Caki2 (cell line): ENCODE data around the gene CAP2. TPM values are rescaled to one million over a fixed set of nuclear protein-coding genes. Genes with fewer than 3 reads are reported as not detected.

Experiments
- DNase-seq: peaks from one replicate; pipeline ENCODE4 v3.0.0-alpha.2; 2015; ENCODE audit warnings: low read depth
- in situ Hi-C: cut with HindIII; loops from 2 replicates; pipeline ENCODE4 v1.10.0; 2016; ENCODE audit warnings: low sequenced_read_pairs, low pct_unique_long_range_greater_than_20kb, mixed read lengths
- total RNA-seq: library from RNA; depleted of rRNA; stranded (reverse); fragments of >200 nt; shearing (Covaris generic); gene quantifications from 2 replicates; pipeline ENCODE4 v1.2.3, GENCODE V29; 2014; ENCODE audit warnings: low replicate concordance

CAP2 gene
- total RNA-seq, 1 experiment from 2014 or later: 16.5 TPM

DNA sequence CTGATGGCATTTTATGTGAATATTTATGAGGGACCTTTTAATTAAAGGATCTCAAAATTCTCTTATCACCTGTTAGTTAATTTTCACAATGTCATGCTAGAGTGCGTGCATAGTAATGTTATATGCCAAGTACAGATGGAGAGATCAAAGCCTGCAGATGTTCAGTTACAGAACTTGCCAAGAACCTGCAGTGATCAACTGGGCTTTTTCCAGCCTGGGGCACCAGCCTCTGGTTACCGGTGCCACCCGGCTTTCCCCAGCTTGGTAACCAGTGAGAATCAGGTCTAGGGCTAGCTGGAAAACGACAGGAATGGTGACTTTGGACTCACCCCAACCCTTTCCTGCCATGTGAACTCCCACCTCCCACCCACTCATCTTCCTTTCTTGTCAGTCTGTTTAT, 91.8 kb downstream of the CAP2 start:
- in situ Hi-C loops: no loop called here
- no peak for DNase-seq

DNA sequence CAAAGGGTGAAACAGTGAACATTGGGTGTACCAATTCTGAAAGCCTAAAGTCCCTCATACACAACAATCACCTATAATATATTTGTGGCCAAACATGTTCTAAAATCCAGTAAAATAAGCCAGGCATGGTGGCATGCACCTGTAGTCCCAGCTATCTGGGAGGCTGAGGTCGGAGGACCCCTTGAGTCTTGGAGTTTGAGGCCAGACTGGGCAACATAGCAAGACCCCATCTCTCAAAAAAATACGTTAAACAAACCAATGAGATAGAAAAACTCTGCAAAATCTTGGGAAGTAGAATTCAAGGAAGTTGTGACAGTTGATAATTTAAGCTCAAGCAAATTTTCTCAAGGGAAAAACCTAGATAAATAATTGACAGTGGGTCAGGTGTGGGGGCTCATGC, 92.6 kb downstream of the CAP2 start:
- DNase-seq: no peak
- in situ Hi-C loops: no loop called here

DNA sequence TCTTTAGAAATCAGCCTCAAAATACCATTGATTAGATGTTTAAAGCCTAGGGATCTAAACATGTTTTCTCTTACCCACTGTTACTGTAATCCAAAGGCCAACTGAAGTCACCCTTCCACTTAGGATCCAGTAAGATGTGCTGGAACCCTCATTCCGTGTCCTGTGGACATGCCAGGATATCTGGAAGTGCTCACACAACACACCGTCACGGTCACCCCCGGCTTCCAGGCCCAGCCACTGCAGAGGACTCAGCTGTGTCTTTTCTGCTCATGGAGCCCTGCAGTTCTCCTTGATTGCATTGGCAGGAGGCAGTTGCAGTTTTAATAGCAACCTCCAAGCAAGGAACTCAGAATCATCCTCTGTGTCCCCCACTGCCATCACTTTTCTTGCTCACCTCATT, 93.3 kb downstream of the CAP2 start:
- in situ Hi-C loops: no loop called here
- DNase-seq: no peak

DNA sequence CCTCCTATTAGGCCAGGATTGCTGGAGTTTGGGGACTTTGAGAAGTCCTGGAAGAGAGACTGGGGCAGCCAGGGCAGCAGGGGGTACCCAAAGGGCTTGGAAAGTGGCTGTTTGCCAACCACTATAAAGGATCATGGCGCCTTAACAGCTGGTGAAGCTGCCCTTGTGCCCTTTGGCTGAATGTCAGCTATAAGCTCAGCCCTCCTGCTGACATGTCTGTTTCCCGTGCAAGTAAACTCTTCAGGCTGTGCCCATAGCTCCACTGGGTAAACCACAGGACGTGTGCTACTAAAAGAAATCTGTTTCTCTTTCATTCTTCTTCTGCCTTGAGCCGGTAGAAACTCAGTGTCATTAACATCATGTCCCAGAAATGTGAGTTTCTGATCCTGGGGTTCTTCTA, 97.3 kb downstream of the CAP2 start:
- DNase-seq: no peak
- in situ Hi-C loops: no loop called here

DNA sequence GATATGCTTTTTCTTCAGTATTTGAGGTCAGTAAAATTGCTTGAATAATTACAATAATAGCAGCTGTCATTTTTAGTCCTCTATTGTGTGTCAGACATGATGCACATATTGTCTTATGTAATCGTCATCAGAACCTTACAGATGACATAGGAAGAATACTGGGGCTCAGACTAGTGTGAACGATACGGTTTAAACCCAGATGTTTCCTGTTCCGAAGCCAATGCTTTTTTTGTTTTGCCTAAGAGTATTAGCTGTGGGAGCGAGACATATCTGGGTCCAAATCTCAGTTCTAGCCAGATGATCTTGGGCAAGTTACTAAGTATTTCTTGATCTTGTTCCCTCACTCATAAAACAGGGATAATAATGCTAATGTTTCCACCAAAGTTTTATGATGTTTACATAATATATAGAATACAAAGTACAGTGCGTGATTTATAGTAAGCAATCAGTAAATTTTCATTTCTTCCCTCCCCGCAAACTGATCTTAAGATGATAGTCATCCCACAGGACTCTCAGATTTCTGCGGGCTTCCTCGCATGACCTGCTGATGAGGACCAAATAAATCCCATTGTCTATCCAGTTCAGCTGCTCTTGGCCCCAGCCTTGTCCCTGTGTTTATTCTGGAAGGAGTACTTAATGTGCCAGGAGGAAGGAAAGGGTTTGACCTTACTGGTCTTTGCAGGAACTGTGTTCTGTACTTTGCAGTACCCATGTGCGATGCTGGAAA, 98.2 kb downstream of the CAP2 start:
- DNase-seq: no peak
- in situ Hi-C loops: no loop called here

DNA sequence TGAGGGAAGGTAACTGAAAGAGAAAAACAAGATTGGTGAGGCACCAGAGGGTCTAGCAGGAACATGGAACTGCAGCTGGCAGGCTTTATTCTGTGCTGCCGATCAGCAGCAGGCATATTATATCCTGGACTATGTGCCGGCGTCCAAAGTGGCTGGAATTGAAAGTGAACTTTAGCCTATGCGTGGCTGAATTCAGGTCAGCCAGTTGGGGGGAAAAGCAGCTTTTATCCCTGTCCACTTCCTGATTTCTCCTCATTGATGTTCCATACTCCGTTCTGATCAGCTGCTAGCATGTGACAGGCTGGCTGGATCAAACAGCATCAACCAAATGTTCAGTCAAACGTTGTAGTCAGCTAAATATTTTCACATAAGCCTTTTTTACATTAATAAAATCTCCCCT, 99.0 kb downstream of the CAP2 start:
- DNase-seq: no peak
- in situ Hi-C loops: no loop called here

DNA sequence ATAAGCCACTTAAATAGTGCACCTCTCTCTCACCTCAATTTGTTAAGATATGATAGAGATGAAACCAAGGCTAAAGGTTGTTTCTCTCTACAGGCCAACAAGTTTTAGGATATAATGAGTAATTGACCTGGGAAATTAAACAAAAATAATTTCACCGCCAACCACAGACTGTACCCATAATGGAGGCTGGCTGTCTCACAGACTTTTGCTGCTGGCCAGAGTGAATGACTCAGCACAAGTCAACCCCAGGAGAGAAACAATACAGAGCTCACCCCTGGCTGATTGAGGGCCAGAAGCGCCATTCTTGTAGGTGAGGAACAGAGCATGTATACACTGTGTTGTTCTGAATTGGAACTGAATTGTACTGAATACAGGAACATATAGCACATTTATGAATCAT, 99.9 kb downstream of the CAP2 start:
- DNase-seq: peak; percentile 55
- in situ Hi-C loops: no loop called here

DNA sequence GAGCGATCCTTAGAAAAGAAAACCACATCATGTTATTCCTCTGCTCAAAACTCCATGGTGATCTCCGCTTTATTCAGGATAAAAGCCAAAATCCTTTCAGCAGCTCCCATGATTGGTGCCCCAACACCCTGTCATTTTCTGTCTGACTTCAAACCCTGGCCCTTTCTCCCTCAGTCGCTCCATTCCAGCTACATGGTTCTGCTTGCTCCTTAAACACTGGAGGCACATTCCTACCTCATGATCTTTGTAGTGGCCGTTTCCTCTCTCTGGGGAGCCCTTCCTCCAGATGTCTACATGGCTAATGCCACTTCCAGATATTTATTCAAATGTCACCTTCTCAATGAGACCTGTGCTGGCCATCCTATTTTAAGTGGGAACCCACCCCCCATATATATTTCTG, 100.8 kb downstream of the CAP2 start:
- in situ Hi-C loops: no loop called here
- DNase-seq: no peak

DNA sequence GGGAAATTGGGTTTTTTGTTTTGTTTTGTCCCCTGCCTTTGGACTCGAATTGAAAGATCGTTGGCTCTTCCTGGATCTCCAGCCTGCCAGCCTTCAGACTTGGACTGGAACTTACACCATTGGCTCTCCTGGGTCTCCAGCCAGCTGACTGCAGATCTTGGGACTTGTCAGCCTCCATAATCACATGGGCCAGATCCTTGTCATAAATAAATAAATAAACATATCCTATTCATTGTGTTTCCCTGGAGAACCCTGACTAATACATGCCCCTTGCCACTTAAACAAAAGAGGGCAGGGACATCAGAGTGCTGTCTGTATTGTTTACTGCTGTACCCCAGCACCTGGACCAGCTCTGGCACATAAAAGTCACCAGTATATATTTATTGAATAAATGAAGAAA, 101.5 kb downstream of the CAP2 start:
- DNase-seq: no peak
- in situ Hi-C loops: no loop called here

DNA sequence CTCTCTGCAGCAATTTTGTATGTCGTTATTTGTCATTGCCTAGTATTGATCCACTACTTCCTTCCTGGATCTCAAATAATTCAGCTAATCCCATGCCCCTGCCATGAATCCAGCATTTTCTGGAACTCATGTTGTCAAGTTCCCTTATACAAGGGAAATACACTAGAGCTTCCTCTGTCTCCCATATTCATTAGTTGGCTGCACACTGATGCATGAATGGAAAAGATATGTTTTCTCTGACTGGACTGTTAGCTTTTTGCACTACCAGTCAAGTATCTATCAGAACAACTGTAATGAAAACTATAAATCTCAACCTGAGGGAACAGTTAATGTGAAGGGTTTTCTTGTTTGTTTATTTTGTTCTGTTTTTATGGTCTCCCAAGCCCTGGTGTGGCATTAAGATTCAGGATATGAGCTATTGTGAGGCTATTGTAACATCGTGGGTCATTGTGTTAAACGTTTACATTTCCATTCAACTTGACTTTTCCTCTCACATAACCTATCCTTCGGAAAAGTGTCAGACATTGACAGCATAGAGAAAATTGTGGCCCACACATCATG, 104.2 kb downstream of the CAP2 start:
- in situ Hi-C loops: no loop called here
- DNase-seq: peak; percentile 30

DNA sequence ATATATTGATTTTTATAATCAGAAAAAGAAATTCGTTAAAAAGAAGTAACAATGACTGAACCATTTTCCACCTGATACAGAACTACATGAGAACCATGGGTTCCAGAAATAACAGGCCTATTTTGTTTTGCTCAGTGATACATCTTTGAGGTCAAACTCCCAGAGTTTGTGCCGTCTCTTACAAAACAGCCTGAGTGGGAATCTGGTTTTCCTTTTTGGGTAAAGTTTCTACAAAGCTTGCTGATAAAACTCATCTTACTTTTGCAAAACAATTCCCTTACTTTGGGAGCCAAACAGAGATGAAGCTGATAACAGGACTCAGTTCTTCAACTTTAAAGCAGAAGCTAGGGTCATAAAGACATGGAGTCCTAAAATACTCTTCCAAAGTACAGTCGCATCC, 108.0 kb downstream of the CAP2 start:
- in situ Hi-C loops: no loop called here
- no peak for DNase-seq

DNA sequence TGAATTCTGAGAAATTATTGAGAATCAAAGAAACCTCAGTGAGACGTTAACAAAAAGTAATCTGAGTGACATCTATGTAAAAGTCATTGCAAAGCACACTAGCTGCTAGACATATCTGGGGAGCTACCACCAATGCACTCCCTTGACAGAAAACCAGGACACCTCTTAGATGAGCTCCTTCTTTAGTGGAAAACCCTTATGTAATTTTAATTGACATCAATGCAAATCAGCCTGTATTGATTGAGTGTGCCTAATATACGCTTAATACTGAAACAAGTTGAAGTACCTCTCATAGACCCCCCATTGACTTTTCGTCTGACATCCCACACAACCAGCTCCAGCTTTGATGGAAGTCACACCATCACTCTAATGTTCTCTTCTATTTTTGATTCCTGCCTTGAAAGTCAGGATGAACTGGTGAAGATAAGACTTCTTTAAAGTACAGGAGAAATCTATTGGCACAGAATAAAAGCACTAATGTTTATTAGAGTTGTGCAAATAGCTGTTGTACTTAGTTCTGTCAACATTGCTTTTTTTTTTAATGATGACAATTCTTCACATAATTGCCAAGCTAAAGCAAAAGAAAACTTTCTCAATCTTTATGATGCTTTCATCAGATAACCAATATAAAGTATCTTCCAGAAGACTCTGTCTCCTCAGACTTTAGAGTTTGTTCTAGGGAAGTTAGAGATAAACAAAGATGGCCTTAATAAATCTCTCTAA, 108.7 kb downstream of the CAP2 start:
- in situ Hi-C loops: no loop called here
- DNase-seq: no peak

DNA sequence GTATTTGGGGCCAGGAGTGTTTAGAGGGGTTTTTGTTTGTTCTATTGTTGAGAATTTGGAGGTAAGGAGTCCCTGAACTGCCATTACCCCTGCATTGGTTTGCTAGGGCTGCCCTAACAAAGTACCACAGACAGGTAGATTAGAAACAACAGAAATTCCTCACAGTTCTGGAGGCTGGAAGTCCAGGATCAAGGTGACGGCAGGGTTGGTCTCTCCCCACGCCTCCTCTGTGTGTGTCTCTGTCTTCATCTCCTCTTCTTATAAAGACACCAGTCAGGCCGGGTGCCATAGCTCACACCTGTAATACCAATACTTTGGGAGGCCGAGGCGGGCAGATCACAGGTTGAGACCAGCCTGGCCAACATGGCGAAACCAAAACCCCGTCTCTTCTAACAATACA, 109.7 kb downstream of the CAP2 start:
- in situ Hi-C loops: no loop called here
- no peak for DNase-seq

DNA sequence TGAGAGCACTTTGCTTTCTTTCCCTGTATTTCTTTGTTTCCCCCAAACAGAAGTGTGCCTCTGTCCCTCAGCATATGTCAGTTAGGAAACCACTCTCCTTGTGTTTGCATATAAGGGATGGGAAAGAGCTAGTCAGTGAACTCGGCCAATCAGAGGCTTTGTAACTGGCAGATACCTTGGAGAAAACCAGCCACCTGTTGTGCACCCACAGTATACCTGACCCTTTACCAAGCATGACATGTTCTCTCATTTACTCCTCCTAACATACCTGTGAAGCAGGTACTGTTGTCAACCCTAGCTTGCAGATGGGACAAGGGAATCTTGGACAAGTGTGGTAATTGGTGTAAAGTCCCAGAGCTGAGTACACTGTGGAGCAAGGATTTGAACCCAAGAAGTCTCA, 110.6 kb downstream of the CAP2 start:
- no peak for DNase-seq
- in situ Hi-C loops: no loop called here

DNA sequence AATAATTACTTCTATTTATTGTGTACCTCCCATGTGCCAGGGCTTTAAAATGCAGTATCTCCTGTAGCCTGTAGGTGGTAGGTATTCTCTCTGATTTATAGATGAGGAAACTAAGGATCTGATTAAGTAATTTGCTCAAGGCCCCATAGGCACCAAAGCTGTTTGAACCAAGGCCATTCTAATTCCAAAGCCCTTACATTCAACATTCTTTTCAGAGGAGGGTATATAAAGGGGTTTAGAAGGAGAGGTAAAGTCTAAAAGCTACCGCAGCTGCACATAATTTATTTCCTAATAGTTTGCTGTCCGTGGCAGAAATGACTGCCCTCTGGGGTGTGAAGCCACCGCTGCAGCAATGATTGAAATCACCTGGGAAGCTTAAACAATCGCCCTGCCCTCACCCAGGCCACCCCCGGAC, 111.7 kb downstream of the CAP2 start:
- in situ Hi-C loops: no loop called here
- DNase-seq: no peak

DNA sequence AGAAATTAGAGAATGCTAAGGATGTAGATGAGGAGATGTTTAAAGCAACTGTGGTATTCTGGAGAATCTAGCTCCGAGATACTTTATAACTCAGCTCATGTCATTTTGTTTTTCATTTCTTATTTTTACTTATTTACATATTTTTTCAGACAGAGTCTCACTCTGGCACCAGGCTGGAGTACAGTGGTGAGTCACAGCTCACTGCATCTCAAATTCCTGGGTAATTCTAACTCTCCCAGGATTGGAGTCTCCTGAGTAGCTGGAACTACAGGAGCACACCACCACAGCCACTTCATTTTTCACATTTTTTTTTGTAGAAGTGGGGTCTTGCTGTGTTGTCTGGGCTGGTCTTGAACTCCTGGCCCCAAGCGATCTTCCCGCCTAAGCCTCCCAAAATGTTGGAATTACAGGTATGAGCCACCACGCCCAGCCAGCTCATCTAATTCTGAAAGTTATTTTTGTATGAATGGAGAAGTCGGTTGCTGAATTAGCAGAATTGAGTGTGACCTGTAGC, 112.4 kb downstream of the CAP2 start:
- in situ Hi-C loops: no loop called here
- DNase-seq: no peak

DNA sequence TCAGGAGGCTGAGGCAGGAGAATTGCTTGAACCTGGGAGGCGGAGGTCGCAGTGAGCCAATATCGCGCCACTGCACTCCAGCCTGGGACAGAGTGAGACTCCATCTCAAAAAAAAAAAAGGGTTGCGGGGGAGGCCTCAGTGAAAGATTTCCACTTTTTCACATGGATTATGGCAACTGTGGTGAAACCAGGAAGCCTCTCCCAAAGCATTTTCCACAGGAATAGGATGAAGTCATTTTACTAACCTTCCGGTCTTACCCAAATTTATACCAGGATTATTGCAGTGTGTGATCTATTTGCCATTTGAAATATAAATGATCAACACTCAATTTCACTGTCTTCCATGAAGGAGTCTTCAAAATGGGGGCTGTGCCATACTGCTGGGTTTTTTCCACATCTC, 113.1 kb downstream of the CAP2 start:
- no peak for DNase-seq
- in situ Hi-C loops: no loop called here

DNA sequence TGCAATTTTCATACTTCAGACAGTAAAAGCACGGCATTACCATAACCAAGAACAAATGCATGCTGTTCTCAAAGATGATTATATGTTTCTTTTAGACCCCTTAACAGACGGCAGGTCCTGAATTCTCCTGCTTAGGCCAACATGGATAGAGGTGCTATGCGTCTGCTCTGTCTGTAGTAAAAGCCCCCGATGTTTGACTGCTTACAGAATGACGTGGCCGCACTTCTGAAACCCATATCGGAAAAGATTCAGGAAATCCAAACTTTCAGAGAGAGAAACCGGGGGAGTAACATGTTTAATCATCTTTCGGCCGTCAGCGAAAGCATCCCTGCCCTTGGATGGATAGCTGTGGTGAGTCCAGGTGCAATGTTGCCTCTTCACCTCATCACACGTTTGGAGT, 113.6 kb downstream of the CAP2 start:
- DNase-seq: no peak
- in situ Hi-C loops: no loop called here

DNA sequence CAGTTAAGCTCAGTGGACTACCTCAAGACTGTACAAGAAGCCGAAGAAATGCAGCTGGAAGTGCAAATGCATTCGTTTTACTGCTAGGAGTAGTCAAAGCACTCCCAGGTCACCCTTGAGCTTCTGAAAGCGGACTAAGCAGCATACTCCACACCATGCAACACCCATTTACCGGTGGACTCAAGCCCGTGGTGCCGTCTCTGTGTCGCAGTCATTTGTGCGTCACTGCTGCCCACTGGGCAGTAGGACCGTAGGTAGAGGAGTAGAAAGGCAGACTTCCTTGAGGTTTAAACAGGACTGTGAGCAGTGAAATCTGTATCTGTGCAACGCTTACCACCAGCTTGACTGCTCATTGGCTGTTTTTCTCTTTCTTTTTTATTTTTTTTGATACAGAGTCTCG, 117.7 kb downstream of the CAP2 start:
- no peak for DNase-seq
- in situ Hi-C loops: no loop called here

DNA sequence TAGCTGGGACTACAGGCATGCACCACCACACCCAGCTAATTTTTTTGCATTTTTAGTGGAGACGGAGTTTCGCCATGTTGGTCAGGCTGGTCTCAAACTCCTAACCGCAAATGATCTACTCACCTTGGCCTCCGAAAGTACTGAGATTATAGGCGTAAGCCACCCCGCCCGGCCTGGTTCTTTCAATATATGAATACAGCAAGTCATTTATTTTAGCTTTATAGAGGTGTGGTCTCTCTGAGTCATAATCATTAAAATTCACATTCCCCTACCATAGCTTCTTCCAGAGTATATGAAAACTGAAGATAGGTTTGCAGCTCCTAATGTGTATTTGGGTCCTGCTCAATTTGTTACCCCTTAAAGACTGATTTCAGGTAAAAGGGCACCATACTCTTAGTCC, 118.2 kb downstream of the CAP2 start:
- DNase-seq: no peak
- in situ Hi-C loops: no loop called here
